ENCODE data around the gene TMEM41B. TPM values are rescaled to one million over a fixed set of nuclear protein-coding genes. Genes with fewer than 3 reads are reported as not detected.

The TMEM41B gene
- 19.8 and 25.8 TPM in 2 replicates for total RNA-seq

GRCh38 chr11:9314291-9315077 is at the start of gene TMEM41B:
TSS of gene TMEM41B (minus strand) at chr11:9314593. CDS start at chr11:9314441, 152 bp downstream.

DNA sequence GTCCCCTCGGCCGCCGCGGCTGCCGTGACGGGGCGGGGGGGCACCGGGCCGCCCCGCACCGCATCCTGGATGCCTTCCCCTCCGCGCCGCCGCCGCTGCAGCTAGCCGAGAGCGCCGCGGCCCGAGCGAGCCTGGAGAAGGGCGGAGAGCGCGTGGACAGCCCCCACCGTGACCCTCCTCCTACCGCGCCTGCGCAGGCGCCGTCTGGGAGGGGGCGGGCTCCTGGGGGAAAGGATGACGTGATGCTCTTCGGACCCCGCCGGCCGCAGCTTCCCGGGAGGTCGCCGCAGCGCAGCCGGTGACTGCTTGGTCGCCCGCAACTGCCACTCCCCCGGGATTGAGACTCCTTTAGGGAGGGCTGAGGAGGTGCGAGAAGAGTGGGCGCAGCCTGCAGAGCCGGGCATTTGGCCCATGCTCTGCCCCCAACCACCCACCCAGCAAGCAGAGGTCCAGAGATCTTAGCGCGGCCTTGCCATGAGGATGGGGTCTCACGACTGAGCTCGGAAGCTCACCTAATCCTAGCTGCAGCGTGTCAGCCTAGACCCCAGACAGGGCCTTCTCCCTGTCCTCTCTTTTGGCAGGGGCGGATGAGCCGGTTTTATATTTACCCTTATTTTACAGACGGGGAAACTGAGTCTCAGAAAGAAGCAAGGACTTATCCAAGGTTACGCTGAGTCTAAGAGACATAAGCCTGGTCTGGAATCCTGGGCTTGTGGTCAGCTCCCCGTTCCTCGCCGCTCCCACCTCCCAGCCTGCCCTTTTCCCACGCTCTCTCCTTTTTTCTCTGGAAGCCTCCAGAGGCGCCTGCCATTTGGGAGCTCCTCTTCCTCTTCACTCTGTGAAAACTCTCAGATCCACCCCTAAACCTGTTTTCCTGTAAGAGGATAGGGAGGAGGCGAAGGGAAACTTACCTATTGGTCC is 48.9 kb downstream of the TMEM41B start, which contains the start of gene DENND5A:
DENND5A (minus strand) TSS at position 140 of the 921 bp plus-strand sequence. CDS start 281 bp downstream, outside the sequence.

Other genes starting within 250 kb of the TMEM41B start
- 1.4 and 5.4 TPM in 2 replicates for gene SCUBE2, start 223.0 kb downstream of the TMEM41B start, total RNA-seq
- 55.0 and 55.3 TPM in 2 replicates for gene DENND5A, start 49.2 kb downstream of the TMEM41B start, total RNA-seq
- gene IPO7, start 70.1 kb upstream of the TMEM41B start, total RNA-seq: 58.9 and 61.8 TPM in 2 replicates
- gene ZNF143, start 146.4 kb upstream of the TMEM41B start, total RNA-seq: 10.1 and 10.5 TPM in 2 replicates

All from cardiac ventricle fibroblast (primary cell).